ENCODE measurements around the gene TRABD. TPM values are rescaled to one million over a fixed set of nuclear protein-coding genes. Genes with fewer than 3 reads are reported as not detected.

TRABD gene
- total RNA-seq, 4 donors from 2014 or later, result 22.4 to 71.4 (median 27.1) TPM

DNA sequence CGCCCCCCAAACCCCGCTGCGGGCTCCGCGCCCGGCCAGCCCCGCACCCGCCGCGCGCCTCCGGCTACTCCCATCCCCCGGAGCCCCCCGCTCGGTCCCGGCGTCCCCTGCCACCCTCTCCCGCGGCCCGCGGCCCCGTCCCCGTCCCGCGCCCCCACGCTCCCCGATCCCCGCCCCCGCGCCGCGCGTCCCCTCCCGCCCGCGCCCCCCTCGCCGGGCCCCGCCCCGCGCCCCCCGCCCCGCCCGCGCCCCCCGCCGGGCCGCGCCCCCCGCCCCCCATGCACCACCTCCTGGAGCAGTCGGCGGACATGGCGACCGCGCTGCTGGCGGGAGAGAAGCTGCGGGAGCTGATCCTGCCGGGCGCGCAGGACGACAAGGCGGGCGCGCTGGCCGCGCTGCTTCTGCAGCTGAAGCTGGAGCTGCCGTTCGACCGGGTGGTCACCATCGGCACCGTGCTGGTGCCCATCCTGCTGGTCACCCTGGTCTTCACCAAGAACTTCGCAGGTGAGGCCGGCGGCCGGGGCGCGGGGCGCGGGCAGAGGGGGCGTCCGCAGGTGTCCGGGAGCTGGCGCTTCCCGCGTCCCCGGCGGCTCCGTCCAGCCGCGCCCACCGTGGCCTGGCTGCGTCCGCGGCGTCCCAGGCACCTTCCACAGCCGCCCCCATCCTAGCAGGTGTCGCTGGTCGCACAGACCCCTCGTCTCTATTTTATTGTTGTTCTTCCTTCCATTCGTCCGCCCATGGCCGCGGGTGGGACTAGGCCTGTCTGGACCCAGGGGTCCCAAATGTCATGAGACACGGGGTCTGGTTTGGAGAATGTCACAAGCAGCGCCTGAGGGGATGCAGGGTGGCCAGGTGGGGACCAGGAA is 15.0 kb upstream of the TRABD start, which contains the start of gene PANX2:
Gene PANX2 (plus strand): TSS at position 279 of the 866 bp plus-strand sequence. CDS start 0 bp downstream, at position 279.
- TF ChIP-seq POLR2A (IDR thresholded peaks at IDR 0.05) (no peak), EP300 (IDR thresholded peaks at IDR 0.05) (no peak)
- WGBS, 2 donors, result 17 to 26% methylated on average over 27 to 34 of the region's 105 CpGs
- Histone ChIP-seq H3K4me1 (peaks cover 0 to 16% (median 6%) of the 10 kb centered on the region in 4 donors), H3K27me3 (peaks cover 0 to 43% of the 10 kb centered on the region in 2 donors), H3K36me3 (no peaks in the 10 kb centered on the region), H3K9me3 (no peaks in the 10 kb centered on the region), H3K4me3 (peak within 1 kb of the TSS in 3 of 4 donors; percentile 16 to 55 (median 37)), H3K27ac (no peak within 1 kb of the TSS)
- DNase-seq (ENCODE audit: low spot score in 2 of 2), result no peak

GRCh38 chr22:50171319-50171964 is 14.3 kb upstream of the TRABD start:
- no peak overlapping the region for H3K4me3 ChIP-seq

DNA sequence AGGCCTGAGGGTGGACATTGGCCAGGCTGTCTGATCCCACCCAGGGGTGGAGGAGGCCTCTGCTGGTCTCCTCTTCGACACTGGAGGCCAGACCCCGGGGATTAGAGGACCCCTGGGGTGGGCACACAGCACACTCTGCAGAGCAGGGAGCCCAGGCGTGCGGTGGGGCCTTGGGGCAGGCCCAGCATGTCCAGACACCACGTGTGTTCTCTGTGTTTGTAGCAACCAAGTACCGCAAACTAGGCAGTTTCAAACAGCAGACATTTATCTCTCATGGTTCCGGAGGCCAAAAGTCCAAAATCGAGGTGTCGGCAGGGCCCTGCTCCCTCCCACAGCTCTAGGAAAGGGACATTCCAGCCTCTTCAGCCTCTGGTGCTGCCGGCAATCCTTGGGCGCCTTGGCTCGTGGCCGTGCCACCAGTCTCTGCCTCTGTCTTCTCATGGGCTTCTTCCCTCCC is 13.7 kb upstream of the TRABD start:
- Histone ChIP-seq H3K27ac (no peak overlapping the region), H3K4me1 (peaks cover 0 to 16% (median 6%) of the 10 kb centered on the region in 4 donors), H3K4me3 (no peak overlapping the region), H3K36me3 (no peaks in the 10 kb centered on the region), H3K27me3 (peaks cover 0 to 45% of the 10 kb centered on the region in 2 donors), H3K9me3 (no peaks in the 10 kb centered on the region)
- 71 to 80% methylated on average over 13 of the region's 13 CpGs for WGBS, 2 donors
- DNase-seq (ENCODE audit: low spot score in 2 of 2), result no peak
- TF ChIP-seq EP300 (IDR thresholded peaks at IDR 0.05) (no peak), POLR2A (IDR thresholded peaks at IDR 0.05) (no peak), CTCF (IDR thresholded peaks at IDR 0.05) (no peak)

More at GRCh38 chr22:50171319-50171964, 14.3 kb upstream of the TRABD start:
- Histone ChIP-seq H3K36me3 (no peaks in the 10 kb centered on the region), H3K9me3 (no peaks in the 10 kb centered on the region), H3K27me3 (peaks cover 0 to 43% of the 10 kb centered on the region in 2 donors), H3K4me1 (peaks cover 0 to 16% (median 6%) of the 10 kb centered on the region in 4 donors), H3K27ac (no peak overlapping the region)
- no peak for TF ChIP-seq POLR2A (IDR thresholded peaks at IDR 0.05)
- WGBS, 2 donors, result 61 to 66% methylated on average over 10 to 13 of the region's 15 CpGs
- no peak for DNase-seq (ENCODE audit: low spot score in 2 of 2)

DNA sequence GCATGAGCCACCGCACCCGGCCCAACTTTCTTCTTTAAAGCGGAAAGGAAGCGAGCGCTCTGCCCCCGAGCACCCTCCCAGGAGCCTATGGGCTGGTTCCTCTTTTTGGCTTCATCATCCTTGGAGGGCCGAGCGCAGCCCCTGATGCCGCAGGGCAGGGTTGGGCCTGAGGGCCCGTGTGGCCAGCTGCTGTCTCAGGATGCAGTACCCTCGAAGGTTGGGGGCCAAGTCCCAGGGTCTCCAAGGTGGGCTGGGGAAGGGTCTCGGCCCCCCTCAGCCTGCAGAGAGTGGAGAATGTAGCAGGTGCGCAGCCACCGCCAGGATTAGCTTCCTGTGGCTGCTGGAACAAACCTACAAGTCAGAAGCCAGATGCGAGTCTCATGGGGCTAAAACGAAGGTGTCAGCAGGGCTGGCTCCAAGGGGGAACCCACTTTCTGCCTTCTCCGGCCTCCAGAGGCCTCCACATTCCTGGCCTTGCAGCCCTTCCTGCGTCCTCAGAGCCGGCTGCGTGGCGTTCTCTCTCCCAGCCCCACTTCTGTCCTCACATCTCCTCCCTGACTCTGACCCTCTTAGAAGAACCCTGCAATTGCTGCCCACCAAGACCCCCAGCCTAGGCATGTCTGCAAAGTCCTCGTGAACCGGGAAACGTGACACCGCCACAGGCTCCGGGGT is 12.3 kb upstream of the TRABD start:
- DNase-seq (ENCODE audit: low spot score in 2 of 2), result no peak
- peaks cover 0 to 16% (median 6%) of the 10 kb centered on the region in 4 donors for H3K4me1 ChIP-seq
- H3K27ac ChIP-seq, result no peak overlapping the region
- no peak overlapping the region for H3K4me3 ChIP-seq
- TF ChIP-seq CTCF (IDR thresholded peaks at IDR 0.05) (no peak), EP300 (IDR thresholded peaks at IDR 0.05) (no peak), POLR2A (IDR thresholded peaks at IDR 0.05) (no peak)
- H3K9me3 ChIP-seq, result no peaks in the 10 kb centered on the region
- WGBS, 2 donors, result 78 to 82% methylated on average over 25 to 26 of the region's 26 CpGs
- H3K27me3 ChIP-seq, result peaks cover 0 to 47% of the 10 kb centered on the region in 2 donors
- no peaks in the 10 kb centered on the region for H3K36me3 ChIP-seq

DNA sequence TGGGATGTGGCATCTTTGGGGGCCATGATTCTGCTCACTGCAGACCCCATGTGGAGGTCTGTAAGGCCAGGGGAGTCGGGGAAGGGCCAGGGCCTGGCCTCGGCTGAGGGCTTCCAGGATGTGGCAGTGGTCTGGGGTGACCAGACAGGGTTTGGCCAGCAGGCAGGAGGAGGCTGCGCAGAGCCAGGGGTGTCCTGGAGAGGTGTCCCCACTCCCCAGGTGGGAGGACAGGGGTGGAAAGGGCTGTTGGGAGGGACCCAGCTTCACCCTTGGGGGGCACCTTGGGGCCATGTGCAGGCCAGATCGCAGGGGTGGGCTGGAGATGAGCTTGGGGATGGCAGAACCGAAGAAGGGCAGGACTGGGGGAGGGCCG is 11.7 kb upstream of the TRABD start:
- H3K27me3 ChIP-seq, result peaks cover 0 to 47% of the 10 kb centered on the region in 2 donors
- H3K27ac ChIP-seq, result no peak overlapping the region
- TF ChIP-seq POLR2A (IDR thresholded peaks at IDR 0.05) (no peak), EP300 (IDR thresholded peaks at IDR 0.05) (no peak), CTCF (IDR thresholded peaks at IDR 0.05) (no peak)
- WGBS, 2 donors, result 93 to 95% methylated on average over 6 of the region's 6 CpGs
- H3K4me1 ChIP-seq, result peaks cover 0 to 16% (median 6%) of the 10 kb centered on the region in 4 donors
- no peak for DNase-seq (ENCODE audit: low spot score in 2 of 2)
- no peaks in the 10 kb centered on the region for H3K36me3 ChIP-seq
- no peak overlapping the region for H3K4me3 ChIP-seq
- H3K9me3 ChIP-seq, result no peaks in the 10 kb centered on the region
